DND-41 (cell line): Measurements from ENCODE around the gene KCNMA1.

Source experiments
- ATAC-seq: fragments of 200-7000 bp; cut with Tn5 transposase; 3 replicates; pipeline ENCODE4 v1.9.1; 2021; ENCODE audit warnings: low read depth; ENCODE audit not compliant: insufficient read depth
- DNase-seq: peaks from one replicate; pipeline ENCODE4 v3.0.0-alpha.2; 2020
- H2AFZ ChIP-seq: 2 replicates; pipeline ENCODE4 v1.6.0; 2012; ENCODE audit warnings: low read depth, low read length
- H3K27ac ChIP-seq: 2 replicates; pipeline ENCODE4 v1.5.1; 2012; ENCODE audit warnings: low read length, inconsistent platforms
- H3K27me3 ChIP-seq: fragments of 200-600 bp; sonication (generic); 2 replicates; pipeline ENCODE4 v1.6.0; 2012; ENCODE audit warnings: low read length, mild to moderate bottlenecking, inconsistent platforms; ENCODE audit not compliant: insufficient read depth, poor library complexity
- H3K36me3 ChIP-seq: 2 replicates; pipeline ENCODE4 v1.5.1; 2012; ENCODE audit warnings: low read length, inconsistent platforms; ENCODE audit not compliant: insufficient read depth
- H3K4me1 ChIP-seq: 2 replicates; pipeline ENCODE4 v1.5.1; 2012; ENCODE audit warnings: mild to moderate bottlenecking, low read length; ENCODE audit not compliant: insufficient read depth
- H3K4me2 ChIP-seq: 2 replicates; pipeline ENCODE4 v1.6.0; 2012; ENCODE audit warnings: mild to moderate bottlenecking, moderate library complexity, low read length, inconsistent platforms; ENCODE audit not compliant: insufficient read depth
- H3K4me3 ChIP-seq, 2 experiments: fragments of 200-600 bp in 1 of 2; shearing (Covaris generic) in 1 of 2; 2 replicates each; pipeline ENCODE4 v1.5.1; 2012 to 2016; ENCODE audit warnings: inconsistent platforms in 2 of 2, low read length in 2 of 2, mild to moderate bottlenecking in 2 of 2, low read depth in 1 of 2, moderate library complexity in 1 of 2
- H3K79me2 ChIP-seq: 2 replicates; pipeline ENCODE4 v1.6.0; 2012; ENCODE audit warnings: low read length, inconsistent platforms; ENCODE audit not compliant: insufficient read depth
- H3K9ac ChIP-seq: 2 replicates; pipeline ENCODE4 v1.6.0; 2012; ENCODE audit warnings: low read depth, mild to moderate bottlenecking, inconsistent platforms, low read length, moderate library complexity
- H3K9me3 ChIP-seq: 2 replicates; pipeline ENCODE4 v1.5.1; 2012; ENCODE audit warnings: low read length, moderate library complexity, mild to moderate bottlenecking, inconsistent platforms; ENCODE audit not compliant: insufficient read depth, severe bottlenecking
- H4K20me1 ChIP-seq: 2 replicates; pipeline ENCODE4 v1.6.0; 2012; ENCODE audit warnings: low read length; ENCODE audit not compliant: insufficient read depth
- CTCF ChIP-seq: IDR thresholded peaks from 2 replicates; pipeline ENCODE4 v1.5.1; 2012; ENCODE audit warnings: borderline replicate concordance, low read length, moderate library complexity, mild to moderate bottlenecking; ENCODE audit not compliant: poor library complexity, severe bottlenecking; ENCODE audit errors: extremely low read depth
- EZH2 ChIP-seq: IDR thresholded peaks from 3 replicates; pipeline ENCODE4 v1.6.1; 2012; ENCODE audit warnings: borderline replicate concordance, low read depth, mild to moderate bottlenecking, moderate library complexity, low read length, inconsistent platforms; ENCODE audit not compliant: severe bottlenecking

Gene KCNMA1

GRCh38 chr10:77247031-77247990 lies 390.3 kb downstream of the KCNMA1 start:
- Histone ChIP-seq H3K27me3 (no peaks in the 10 kb centered on the region), H3K9me3 (no peaks in the 10 kb centered on the region), H3K27ac (no peak overlapping the region), H3K9ac (no peak overlapping the region), H4K20me1 (no peaks in the 10 kb centered on the region), H2AFZ (no peak overlapping the region), H3K4me2 (no peak overlapping the region), H3K79me2 (no peaks in the 10 kb centered on the region), H3K36me3 (no peaks in the 10 kb centered on the region), H3K4me1 (no peaks in the 10 kb centered on the region), H3K4me3 (no peak overlapping the region)
- no peak for DNase-seq
- no peak for ATAC-seq
- no peak for TF ChIP-seq CTCF
- TF ChIP-seq EZH2 = no peak

GRCh38 chr10:77245953-77246352 lies 391.7 kb downstream of the KCNMA1 start:
- H4K20me1 ChIP-seq = no peaks in the 10 kb centered on the region
- no peaks in the 10 kb centered on the region for H3K4me1 ChIP-seq
- TF ChIP-seq CTCF (no peak), EZH2 (no peak)
- H3K79me2 ChIP-seq = no peaks in the 10 kb centered on the region
- no peak overlapping the region for H3K27ac ChIP-seq
- no peak overlapping the region for H2AFZ ChIP-seq
- no peak overlapping the region for H3K4me2 ChIP-seq
- DNase-seq = no peak
- no peaks in the 10 kb centered on the region for H3K9me3 ChIP-seq
- no peak overlapping the region for H3K4me3 ChIP-seq
- H3K36me3 ChIP-seq = no peaks in the 10 kb centered on the region
- no peaks in the 10 kb centered on the region for H3K27me3 ChIP-seq
- no peak for ATAC-seq
- H3K9ac ChIP-seq = no peak overlapping the region

GRCh38 chr10:77244746-77245145 lies 392.9 kb downstream of the KCNMA1 start:
- Histone ChIP-seq H3K27me3 (no peaks in the 10 kb centered on the region), H3K9ac (no peak overlapping the region), H3K27ac (no peak overlapping the region), H3K79me2 (no peaks in the 10 kb centered on the region), H3K9me3 (no peaks in the 10 kb centered on the region), H4K20me1 (no peaks in the 10 kb centered on the region), H3K4me1 (no peaks in the 10 kb centered on the region), H2AFZ (no peak overlapping the region), H3K4me3 (no peak overlapping the region), H3K36me3 (no peaks in the 10 kb centered on the region), H3K4me2 (no peak overlapping the region)
- ATAC-seq (no peak), DNase-seq (no peak)
- TF ChIP-seq EZH2 = no peak
- TF ChIP-seq CTCF = no peak
